ENCODE results near the gene URI1. TPM values are rescaled to one million over a fixed set of nuclear protein-coding genes. Genes with fewer than 3 reads are reported as not detected.

URI1 gene
- total and polyA plus RNA-seq, 2 donors (not counting 1 experiment from before 2014, with no cell fraction given), result 21.3 to 54.2 TPM

- H3K4me3 Mint-ChIP-seq, result no peak overlapping the region
- H3K9me3 Mint-ChIP-seq (ENCODE audit: insufficient read depth), result no peaks in the 10 kb centered on the region
- intact Hi-C loops (cut with micrococcal nuclease), result no loop called here
- POLR2A ChIA-PET, result no interaction called here
- H3K4me3 ChIP-seq (ENCODE audit: control extremely low read depth in 1 of 5, extremely low read depth in 1 of 5, insufficient read depth in 1 of 5, low read depth in 2 of 5, low read length in 4 of 5), result no peak overlapping the region
- H3K36me3 ChIP-seq (replicated peaks in 1 of 2; ENCODE audit: control extremely low read depth in 1 of 2, control insufficient read depth in 1 of 2, extremely low read depth in 1 of 2, insufficient read depth in 2 of 2, low read length in 1 of 2), result no peaks in the 10 kb centered on the region
- no peak overlapping the region for H2AFZ ChIP-seq (ENCODE audit: insufficient read depth, low read depth, low read length, poor library complexity, severe bottlenecking)
- no peak overlapping the region for H3K27ac ChIP-seq (ENCODE audit: low read length in 2 of 2)
- no peak overlapping the region for H3K27ac Mint-ChIP-seq
- CTCF ChIA-PET, result interaction anchor here (0.6 kb wide), 1 partner anchor 189 kb away, joined by 3 read pairs; no protein-coding TSS in a partner anchor
- no peak overlapping the region for H3K9ac ChIP-seq (ENCODE audit: low read length)
- peaks cover 5 to 7% of the 10 kb centered on the region in 2 donors for H3K4me1 ChIP-seq (ENCODE audit: control insufficient read depth in 2 of 2, insufficient read depth in 2 of 2, low read length in 2 of 2)
- DNase-seq (no peak), ATAC-seq (ENCODE audit: low read depth) (no peak)
- WGBS (ENCODE audit: insufficient coverage), result 88% methylated on average over 8 of the region's 13 CpGs
- H3K27me3 ChIP-seq (replicated peaks in 1 of 4; ENCODE audit: control extremely low read depth in 1 of 4, control insufficient read depth in 3 of 4, insufficient read depth in 4 of 4, low read length in 3 of 4), result no peaks in the 10 kb centered on the region
- H3K4me1 Mint-ChIP-seq, result peaks cover 13% of the 10 kb centered on the region
- TF ChIP-seq CTCF (IDR thresholded peaks at IDR 0.05) (no peak), EZH2 (IDR thresholded peaks at IDR 0.05; ENCODE audit: borderline replicate concordance, insufficient read depth, low read depth, low read length, poor library complexity, severe bottlenecking) (no peak)
- no peaks in the 10 kb centered on the region for H4K20me1 ChIP-seq (ENCODE audit: control insufficient read depth, insufficient read depth, low read length, poor library complexity, severe bottlenecking)
- H3K27me3 Mint-ChIP-seq, result no peaks in the 10 kb centered on the region
- no peak overlapping the region for H3K4me2 ChIP-seq (replicated peaks; ENCODE audit: low read depth, low read length, poor library complexity, severe bottlenecking)
- no peaks in the 10 kb centered on the region for H3K9me3 ChIP-seq (ENCODE audit: control extremely low read depth in 1 of 3, control insufficient read depth in 2 of 3, insufficient read depth in 1 of 3, low read length in 2 of 3)
- H3K79me2 ChIP-seq (ENCODE audit: control insufficient read depth, insufficient read depth, low read length), result no peaks in the 10 kb centered on the region
Observed at GRCh38 chr19:30049846-30050667, 108.0 kb downstream of the URI1 start.
